ENCODE results near the gene XRCC1. TPM values are rescaled to one million over a fixed set of nuclear protein-coding genes. Genes with fewer than 3 reads are reported as not detected.
A peak's percentile ranks its signal among the peaks of the same experiment; 100 is the strongest.

The XRCC1 gene
- total and polyA plus RNA-seq, 9 of the 15 experiments (the other 6 are each of a cell fraction or from before 2014, with no cell fraction given) = 1.5 to 36.9 (median 24.9) TPM

DNA sequence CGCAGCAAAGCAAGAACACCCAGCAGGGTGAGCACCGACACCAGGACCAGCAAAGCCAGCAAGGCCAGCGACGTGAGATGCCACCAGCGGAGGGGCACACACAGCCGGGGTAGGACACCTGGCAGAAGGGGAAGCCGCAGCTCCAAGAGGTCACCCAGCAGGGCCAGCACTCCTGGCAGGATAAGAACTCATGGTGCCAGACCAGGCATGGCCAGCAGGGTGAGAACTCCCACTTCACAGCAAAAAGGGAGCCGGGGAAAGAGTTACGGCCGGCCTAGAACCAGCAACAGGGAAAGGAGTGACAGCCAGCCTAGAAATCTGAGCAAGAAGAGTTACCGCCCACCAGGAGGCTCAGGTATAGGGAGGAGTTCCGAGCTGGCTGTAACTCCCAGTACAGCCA, 37.0 kb upstream of the XRCC1 start:
- peaks cover 30% of the 10 kb centered on the region for H3K79me2 ChIP-seq (ENCODE audit: control insufficient read depth, insufficient read depth, low read length)

More for the DNA sequence above, 37.0 kb upstream of the XRCC1 start:
- DNase-seq (ENCODE audit: extremely low read depth in 1 of 4, low spot score in 3 of 4) (no peak), FAIRE-seq (no peak), ATAC-seq (no peak)
- Histone ChIP-seq H4K20me1 (replicated peaks; ENCODE audit: control insufficient read depth, insufficient read depth, low read length) (no peaks in the 10 kb centered on the region), H3K4me1 (replicated peaks in 1 of 2; ENCODE audit: control insufficient read depth in 2 of 2, insufficient read depth in 2 of 2, low read length in 2 of 2) (peaks cover 29 to 42% of the 10 kb centered on the region in 2 experiments), H3K9me3 (replicated peaks; ENCODE audit: control insufficient read depth, insufficient read depth, low read depth, low read length) (no peaks in the 10 kb centered on the region), H2AFZ (ENCODE audit: low read depth, low read length) (no peak overlapping the region), H3K4me2 (ENCODE audit: insufficient read depth, low read length) (no peak overlapping the region), H3K27me3 (ENCODE audit: control insufficient read depth in 2 of 2, insufficient read depth in 2 of 2, low read length in 2 of 2) (no peaks in the 10 kb centered on the region), H3K4me3 (no peak overlapping the region), H3K9ac (ENCODE audit: insufficient read depth in 1 of 2, low read depth in 2 of 2, low read length in 2 of 2) (peak overlapping the region in 1 of 2 experiments; percentile 58; a peak in 1 of 4 replicates), H3K9me1 (ENCODE audit: control insufficient read depth, insufficient read depth, low read length) (peaks cover 6% of the 10 kb centered on the region), H3K36me3 (ENCODE audit: control insufficient read depth, insufficient read depth, low read length) (peaks cover 42% of the 10 kb centered on the region; the same call in 2 of the 3 replicates), H3K27ac (ENCODE audit: extremely low read depth, low read depth, low read length) (no peak overlapping the region)
- no TSS peak for BruUV-seq (replicated peaks)
- POLR2A ChIA-PET = interaction anchor here (8.7 kb wide), 1 partner anchor 15 kb away, joined by 60 read pairs; the partner anchor contains the start of genes IRGQ and ZNF576
- intact Hi-C loops (cut with micrococcal nuclease) = no loop called here
- CTCF ChIA-PET (ENCODE audit: low intra/inter-chr PET ratio) = no interaction called here
- in situ Hi-C loops (cut with MboI) = no loop called here
- WGBS (ENCODE audit: insufficient coverage, low coverage, missing lambda C conversion rate) = 98% methylated on average over 8 of the region's 12 CpGs
- no peak for TF ChIP-seq MYC (IDR thresholded peaks at IDR 0.05; ENCODE audit: low read depth, low read length)
- TF ChIP-seq MYC (CRISPR knock-in tag; IDR thresholded peaks at IDR 0.05; ENCODE audit: borderline replicate concordance, low read depth) = no peak
- TF ChIP-seq, protein P1, sequence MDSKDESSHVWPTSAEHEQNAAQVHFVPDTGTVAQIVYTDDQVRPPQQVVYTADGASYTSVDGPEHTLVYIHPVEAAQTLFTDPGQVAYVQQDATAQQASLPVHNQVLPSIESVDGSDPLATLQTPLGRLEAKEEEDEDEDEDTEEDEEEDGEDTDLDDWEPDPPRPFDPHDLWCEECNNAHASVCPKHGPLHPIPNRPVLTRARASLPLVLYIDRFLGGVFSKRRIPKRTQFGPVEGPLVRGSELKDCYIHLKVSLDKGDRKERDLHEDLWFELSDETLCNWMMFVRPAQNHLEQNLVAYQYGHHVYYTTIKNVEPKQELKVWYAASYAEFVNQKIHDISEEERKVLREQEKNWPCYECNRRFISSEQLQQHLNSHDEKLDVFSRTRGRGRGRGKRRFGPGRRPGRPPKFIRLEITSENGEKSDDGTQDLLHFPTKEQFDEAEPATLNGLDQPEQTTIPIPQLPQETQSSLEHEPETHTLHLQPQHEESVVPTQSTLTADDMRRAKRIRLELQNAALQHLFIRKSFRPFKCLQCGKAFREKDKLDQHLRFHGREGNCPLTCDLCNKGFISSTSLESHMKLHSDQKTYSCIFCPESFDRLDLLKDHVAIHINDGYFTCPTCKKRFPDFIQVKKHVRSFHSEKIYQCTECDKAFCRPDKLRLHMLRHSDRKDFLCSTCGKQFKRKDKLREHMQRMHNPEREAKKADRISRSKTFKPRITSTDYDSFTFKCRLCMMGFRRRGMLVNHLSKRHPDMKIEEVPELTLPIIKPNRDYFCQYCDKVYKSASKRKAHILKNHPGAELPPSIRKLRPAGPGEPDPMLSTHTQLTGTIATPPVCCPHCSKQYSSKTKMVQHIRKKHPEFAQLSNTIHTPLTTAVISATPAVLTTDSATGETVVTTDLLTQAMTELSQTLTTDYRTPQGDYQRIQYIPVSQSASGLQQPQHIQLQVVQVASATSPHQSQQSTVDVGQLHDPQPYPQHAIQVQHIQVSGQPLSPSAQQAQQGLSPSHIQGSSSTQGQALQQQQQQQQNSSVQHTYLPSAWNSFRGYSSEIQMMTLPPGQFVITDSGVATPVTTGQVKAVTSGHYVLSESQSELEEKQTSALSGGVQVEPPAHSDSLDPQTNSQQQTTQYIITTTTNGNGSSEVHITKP (IDR thresholded peaks at IDR 0.05; ENCODE audit: partially characterized antibody) = no peak
- TF ChIP-seq POLR3G (IDR thresholded peaks at IDR 0.05; ENCODE audit: extremely low read depth, insufficient read length, insufficient replicate concordance) = no peak
- TF ChIP-seq NR2C2 (CRISPR knock-in tag; IDR thresholded peaks at IDR 0.05) = no peak
- TF ChIP-seq NR2C2 (tag; IDR thresholded peaks at IDR 0.05) = no peak
- no peak for TF ChIP-seq HMG20A (CRISPR knock-in tag; conservative IDR thresholded peaks at IDR 0.05)
- no peak for TF ChIP-seq CTCFL (IDR thresholded peaks at IDR 0.05; ENCODE audit: borderline replicate concordance, insufficient read depth, low read depth, low read length, poor library complexity, severe bottlenecking)
- no peak for TF ChIP-seq PHB (CRISPR knock-in tag; IDR thresholded peaks at IDR 0.05)
- TF ChIP-seq SMARCB1 (IDR thresholded peaks at IDR 0.05; ENCODE audit: insufficient read length, low read depth) = no peak
- TF ChIP-seq, protein P2, sequence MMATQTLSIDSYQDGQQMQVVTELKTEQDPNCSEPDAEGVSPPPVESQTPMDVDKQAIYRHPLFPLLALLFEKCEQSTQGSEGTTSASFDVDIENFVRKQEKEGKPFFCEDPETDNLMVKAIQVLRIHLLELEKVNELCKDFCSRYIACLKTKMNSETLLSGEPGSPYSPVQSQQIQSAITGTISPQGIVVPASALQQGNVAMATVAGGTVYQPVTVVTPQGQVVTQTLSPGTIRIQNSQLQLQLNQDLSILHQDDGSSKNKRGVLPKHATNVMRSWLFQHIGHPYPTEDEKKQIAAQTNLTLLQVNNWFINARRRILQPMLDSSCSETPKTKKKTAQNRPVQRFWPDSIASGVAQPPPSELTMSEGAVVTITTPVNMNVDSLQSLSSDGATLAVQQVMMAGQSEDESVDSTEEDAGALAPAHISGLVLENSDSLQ (IDR thresholded peaks at IDR 0.05) = no peak
- no peak for TF ChIP-seq ZNF232 (CRISPR knock-in tag; IDR thresholded peaks at IDR 0.05)
- TF ChIP-seq TFE3 (CRISPR knock-in tag; IDR thresholded peaks at IDR 0.05) = no peak
